Smooth muscle cell (in vitro differentiated cells): Measurements from ENCODE around the gene FRMD4A. TPM values are rescaled to one million over a fixed set of nuclear protein-coding genes. Genes with fewer than 3 reads are reported as not detected.

Experiments
- DNase-seq: peaks from one replicate; lab custom pipeline; 2025; ENCODE audit not compliant: unreplicated experiment; lab: John Stamatoyannopoulos, UW
- H2AFZ ChIP-seq: fragments of 200-600 bp; sonication (generic); 2 replicates; pipeline ENCODE4 v1.6.0; 2016; ENCODE audit warnings: antibody characterized with exemption, low read depth, mild to moderate bottlenecking
- H3F3A ChIP-seq: fragments of 200-600 bp; sonication (generic); 2 replicates; pipeline ENCODE4 v1.6.0; 2017; ENCODE audit warnings: antibody characterized with exemption, low read depth
- H3K27ac ChIP-seq: fragments of 200-600 bp; sonication (generic); 2 replicates; pipeline ENCODE4 v1.5.1; 2016; ENCODE audit warnings: low read depth, mild to moderate bottlenecking
- H3K27me3 ChIP-seq: fragments of 200-600 bp; sonication (generic); 2 replicates; pipeline ENCODE4 v1.6.1; 2016; ENCODE audit warnings: low read depth, mild to moderate bottlenecking
- H3K36me3 ChIP-seq: fragments of 200-600 bp; sonication (generic); 2 replicates; pipeline ENCODE4 v1.5.1; 2016; ENCODE audit warnings: low read depth
- H3K4me1 ChIP-seq: fragments of 200-600 bp; sonication (generic); 2 replicates; pipeline ENCODE4 v1.5.1; 2016; ENCODE audit warnings: low read depth
- H3K4me2 ChIP-seq: fragments of 200-600 bp; sonication (generic); 2 replicates; pipeline ENCODE4 v1.6.0; 2016; ENCODE audit warnings: mild to moderate bottlenecking
- H3K4me3 ChIP-seq: fragments of 200-600 bp; sonication (generic); 2 replicates; pipeline ENCODE4 v1.5.1; 2016; ENCODE audit warnings: mild to moderate bottlenecking
- H3K79me2 ChIP-seq: fragments of 200-600 bp; sonication (generic); 2 replicates; pipeline ENCODE4 v1.6.0; 2016; ENCODE audit warnings: low read depth, mild to moderate bottlenecking
- H3K9ac ChIP-seq: fragments of 200-600 bp; sonication (generic); 2 replicates; pipeline ENCODE4 v1.6.0; 2016; ENCODE audit warnings: low read depth
- H3K9me3 ChIP-seq: fragments of 200-600 bp; sonication (generic); replicated peaks from 2 replicates; pipeline ENCODE4 v1.5.1; 2016; ENCODE audit warnings: low read depth
- H4K20me1 ChIP-seq: fragments of 200-600 bp; sonication (generic); 2 replicates; pipeline ENCODE4 v1.6.0; 2016; ENCODE audit warnings: low read depth
- CTCF ChIP-seq: fragments of 200-600 bp; sonication (generic); IDR thresholded peaks from 2 replicates; pipeline ENCODE4 v1.5.1; 2017; ENCODE audit warnings: borderline replicate concordance, mild to moderate bottlenecking, antibody characterized with exemption; ENCODE audit not compliant: insufficient read depth, poor library complexity, severe bottlenecking
- WGBS: methylation state at CpG from one replicate; pipeline ENCODE4 v1.1.7; 2016; ENCODE audit warnings: low lambda C conversion rate; 5-methylcytosine and 5-hydroxymethylcytosine counted together
- polyA plus RNA-seq: library from polyadenylated mRNA; unstranded; fragments of >200 nt; fragmentation: Nextera tagmentation; extraction: Ambion mirVana; gene quantifications from 2 replicates; pipeline ENCODE4 v1.2.1, GENCODE V29; 2016
- total RNA-seq: library from RNA; depleted of rRNA; stranded (reverse); fragments of >200 nt; gene quantifications from 2 replicates; pipeline ENCODE4 v1.2.3, GENCODE V29; 2014

Gene FRMD4A
- total and polyA plus RNA-seq, 2 experiments from 2014 or later: 3.0 to 5.4 TPM

- H3K4me2 ChIP-seq: no peak overlapping the region
- H3K4me1 ChIP-seq: no peaks in the 10 kb centered on the region
- no peaks in the 10 kb centered on the region for H3K79me2 ChIP-seq
- no peak for DNase-seq
- H3K27me3 ChIP-seq: peaks cover 45% of the 10 kb centered on the region
- H3K36me3 ChIP-seq: no peaks in the 10 kb centered on the region
- H3K9me3 ChIP-seq: no peaks in the 10 kb centered on the region
- H3K27ac ChIP-seq: no peak overlapping the region
- H3K9ac ChIP-seq: no peak overlapping the region
- H3F3A ChIP-seq: no peaks in the 10 kb centered on the region
- H4K20me1 ChIP-seq: no peaks in the 10 kb centered on the region
- no peak overlapping the region for H3K4me3 ChIP-seq
- TF ChIP-seq CTCF: no peak
- 80% methylated on average over 4 of the region's 4 CpGs for WGBS
- no peak overlapping the region for H2AFZ ChIP-seq
Measured at GRCh38 chr10:14080795-14081194, 249.9 kb downstream of the FRMD4A start.

GRCh38 chr10:14077430-14077829 lies 253.3 kb downstream of the FRMD4A start:
- Histone ChIP-seq H3K9ac (no peak overlapping the region), H3F3A (no peaks in the 10 kb centered on the region), H3K36me3 (no peaks in the 10 kb centered on the region), H3K27ac (no peak overlapping the region), H3K4me1 (no peaks in the 10 kb centered on the region), H3K9me3 (no peaks in the 10 kb centered on the region), H2AFZ (no peak overlapping the region), H4K20me1 (no peaks in the 10 kb centered on the region), H3K79me2 (no peaks in the 10 kb centered on the region), H3K27me3 (peaks cover 24% of the 10 kb centered on the region), H3K4me2 (no peak overlapping the region), H3K4me3 (no peak overlapping the region)
- DNase-seq: no peak
- no peak for TF ChIP-seq CTCF
- WGBS: 80% methylated on average over 3 of the region's 3 CpGs

DNA sequence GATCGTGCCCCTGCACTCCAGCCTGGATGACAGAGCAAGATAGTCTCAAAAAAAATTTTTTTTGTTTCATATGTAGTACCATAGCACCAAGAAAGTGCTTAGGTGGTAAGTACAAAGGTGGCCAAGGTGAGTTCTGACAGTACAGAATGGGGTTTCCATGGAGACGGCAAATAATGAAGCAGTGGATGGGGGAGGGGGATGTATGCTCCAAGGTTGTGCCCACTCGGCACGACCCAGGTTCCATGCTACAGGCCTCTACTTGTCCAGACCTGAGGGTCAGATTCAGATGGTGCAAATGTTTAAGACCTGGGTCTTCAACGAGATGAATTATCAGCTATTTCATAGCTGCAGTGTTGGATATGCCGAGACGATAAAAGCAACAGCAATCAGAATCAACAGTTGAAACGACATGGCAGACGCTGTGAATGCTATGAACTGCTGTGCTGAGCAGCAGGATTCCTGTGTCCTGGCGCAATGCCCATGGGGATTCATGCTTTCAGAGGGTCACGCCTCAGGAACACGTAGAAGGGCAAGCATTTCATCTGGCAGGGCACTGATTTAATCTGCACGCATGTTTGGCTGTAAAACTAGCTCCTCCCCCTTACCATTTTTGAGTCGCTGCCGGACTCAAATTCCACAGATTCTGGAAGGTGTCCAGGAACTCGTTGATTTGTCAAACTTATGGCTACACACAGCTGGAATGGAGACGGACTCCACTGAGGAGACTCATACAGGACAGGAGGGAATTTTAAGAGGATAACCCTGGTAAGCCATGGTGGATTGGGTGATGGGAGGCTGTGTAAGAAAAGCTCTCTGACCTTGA lies 256.5 kb downstream of the FRMD4A start:
- no peak for TF ChIP-seq CTCF
- H3K36me3 ChIP-seq: no peaks in the 10 kb centered on the region
- H3K9ac ChIP-seq: no peak overlapping the region
- no peaks in the 10 kb centered on the region for H3F3A ChIP-seq
- H3K79me2 ChIP-seq: no peaks in the 10 kb centered on the region
- H3K27me3 ChIP-seq: peaks cover 22% of the 10 kb centered on the region
- DNase-seq: peak; percentile 11
- H3K27ac ChIP-seq: no peak overlapping the region
- no peaks in the 10 kb centered on the region for H3K4me1 ChIP-seq
- 81% methylated on average over 17 of the region's 17 CpGs for WGBS
- no peak overlapping the region for H3K4me3 ChIP-seq
- no peak overlapping the region for H2AFZ ChIP-seq
- H4K20me1 ChIP-seq: no peaks in the 10 kb centered on the region
- H3K9me3 ChIP-seq: no peaks in the 10 kb centered on the region
- no peak overlapping the region for H3K4me2 ChIP-seq

DNA sequence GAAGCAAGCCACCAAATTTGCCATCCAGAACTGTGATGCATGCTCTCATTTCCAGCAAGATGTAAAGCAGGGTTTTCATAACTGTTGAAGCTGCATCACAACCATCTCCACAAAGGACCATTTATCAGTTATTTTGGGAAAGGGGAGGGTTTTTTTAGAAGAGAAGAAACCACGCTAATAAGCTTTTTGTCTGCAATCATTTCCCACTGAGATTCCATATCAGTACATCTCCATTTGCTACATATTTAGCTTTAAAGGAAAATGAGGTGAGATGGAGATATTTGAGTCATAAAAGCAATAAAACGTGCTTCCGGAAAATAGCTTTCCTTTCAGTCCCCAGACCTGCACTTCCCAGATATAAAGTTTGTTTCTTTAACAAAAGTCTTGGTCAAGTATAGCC lies 258.2 kb downstream of the FRMD4A start:
- Histone ChIP-seq H3F3A (no peaks in the 10 kb centered on the region), H3K27me3 (peaks cover 22% of the 10 kb centered on the region), H4K20me1 (no peaks in the 10 kb centered on the region), H3K4me3 (no peak overlapping the region), H3K9me3 (no peaks in the 10 kb centered on the region), H3K36me3 (no peaks in the 10 kb centered on the region), H3K27ac (no peak overlapping the region), H3K79me2 (no peaks in the 10 kb centered on the region), H3K4me1 (no peaks in the 10 kb centered on the region), H2AFZ (no peak overlapping the region), H3K4me2 (no peak overlapping the region), H3K9ac (no peak overlapping the region)
- 82% methylated on average over 3 of the region's 3 CpGs for WGBS
- no peak for TF ChIP-seq CTCF
- DNase-seq: no peak
